Neural progenitor cell (in vitro differentiated cells): ENCODE measurements around the gene KIF18B. TPM values are rescaled to one million over a fixed set of nuclear protein-coding genes. Genes with fewer than 3 reads are reported as not detected.

Experiments used
- DNase-seq: peaks from one replicate; pipeline ENCODE4 v3.0.0-alpha.2; 2016; ENCODE audit warnings: low spot score
- H2AFZ ChIP-seq: fragments of 200-600 bp; sonication (generic); replicated peaks from 2 replicates; pipeline ENCODE4 v1.6.1; 2016; ENCODE audit warnings: antibody characterized with exemption
- H3F3A ChIP-seq: fragments of 200-600 bp; sonication (generic); 2 replicates; pipeline ENCODE4 v1.6.1; 2016; ENCODE audit warnings: antibody characterized with exemption, low read depth
- H3K27ac ChIP-seq: fragments of 200-600 bp; sonication (generic); 2 replicates; pipeline ENCODE4 v1.5.1; 2016; ENCODE audit warnings: mild to moderate bottlenecking
- H3K27me3 ChIP-seq: fragments of 200-600 bp; sonication (generic); 2 replicates; pipeline ENCODE4 v1.6.1; 2016; ENCODE audit warnings: mild to moderate bottlenecking, moderate library complexity
- H3K36me3 ChIP-seq: fragments of 200-600 bp; sonication (generic); 2 replicates; pipeline ENCODE4 v1.5.1; 2016
- H3K4me1 ChIP-seq: fragments of 200-600 bp; sonication (generic); 2 replicates; pipeline ENCODE4 v1.6.1; 2016; ENCODE audit warnings: mixed run types
- H3K4me2 ChIP-seq: fragments of 200-600 bp; sonication (generic); 2 replicates; pipeline ENCODE4 v1.6.1; 2016
- H3K4me3 ChIP-seq: fragments of 200-600 bp; sonication (generic); 2 replicates; pipeline ENCODE4 v1.5.1; 2016
- H3K79me2 ChIP-seq: fragments of 200-600 bp; sonication (generic); 2 replicates; pipeline ENCODE4 v1.6.1; 2016; ENCODE audit warnings: low read depth
- H3K9ac ChIP-seq: fragments of 200-600 bp; sonication (generic); 2 replicates; pipeline ENCODE4 v1.6.1; 2016
- H3K9me3 ChIP-seq: fragments of 200-600 bp; sonication (generic); 2 replicates; pipeline ENCODE4 v1.5.1; 2016; ENCODE audit warnings: low read depth
- H4K20me1 ChIP-seq: fragments of 200-600 bp; sonication (generic); 2 replicates; pipeline ENCODE4 v1.6.1; 2016; ENCODE audit warnings: low read depth
- H3K27ac Mint-ChIP-seq: 3 replicates; pipeline ENCODE4 v1.8.0; 2021; ENCODE audit warnings: mixed read lengths
- H3K27me3 Mint-ChIP-seq: 2 replicates; pipeline ENCODE4 v1.8.0; 2022; ENCODE audit warnings: low read depth, mild to moderate bottlenecking, inconsistent platforms, moderate library complexity, mixed read lengths; ENCODE audit not compliant: insufficient read depth
- H3K36me3 Mint-ChIP-seq: 3 replicates; pipeline ENCODE4 v1.8.0; 2021; ENCODE audit warnings: mixed read lengths
- H3K4me1 Mint-ChIP-seq: 3 replicates; pipeline ENCODE4 v1.8.0; 2021; ENCODE audit warnings: mixed read lengths
- H3K4me3 Mint-ChIP-seq: 3 replicates; pipeline ENCODE4 v1.8.0; 2021; ENCODE audit warnings: mild to moderate bottlenecking, moderate library complexity, mixed read lengths
- H3K9me3 Mint-ChIP-seq: 3 replicates; pipeline ENCODE4 v1.8.0; 2020; ENCODE audit warnings: mixed read lengths
- CTCF ChIP-seq: fragments of 200-600 bp; sonication (generic); IDR thresholded peaks from 2 replicates; pipeline ENCODE4 v1.5.1; 2017; ENCODE audit warnings: antibody characterized with exemption, mild to moderate bottlenecking
- EZH2 ChIP-seq: fragments of 200-600 bp; sonication (generic); IDR thresholded peaks from 2 replicates; pipeline ENCODE4 v1.6.1; 2017; ENCODE audit warnings: antibody characterized with exemption, mild to moderate bottlenecking, moderate library complexity
- EZH2phosphoT487 ChIP-seq: fragments of 200-600 bp; sonication (generic); IDR thresholded peaks from 2 replicates; pipeline ENCODE4 v1.6.1; 2017; ENCODE audit warnings: antibody characterized with exemption
- total RNA-seq: library from RNA; depleted of rRNA; stranded (reverse); fragments of >200 nt; gene quantifications from 2 replicates; pipeline ENCODE4 v1.2.3, GENCODE V29; 2015; ENCODE audit warnings: low replicate concordance

The KIF18B gene
- total RNA-seq, 1 donor from 2014 or later, result 15.1 TPM

DNA sequence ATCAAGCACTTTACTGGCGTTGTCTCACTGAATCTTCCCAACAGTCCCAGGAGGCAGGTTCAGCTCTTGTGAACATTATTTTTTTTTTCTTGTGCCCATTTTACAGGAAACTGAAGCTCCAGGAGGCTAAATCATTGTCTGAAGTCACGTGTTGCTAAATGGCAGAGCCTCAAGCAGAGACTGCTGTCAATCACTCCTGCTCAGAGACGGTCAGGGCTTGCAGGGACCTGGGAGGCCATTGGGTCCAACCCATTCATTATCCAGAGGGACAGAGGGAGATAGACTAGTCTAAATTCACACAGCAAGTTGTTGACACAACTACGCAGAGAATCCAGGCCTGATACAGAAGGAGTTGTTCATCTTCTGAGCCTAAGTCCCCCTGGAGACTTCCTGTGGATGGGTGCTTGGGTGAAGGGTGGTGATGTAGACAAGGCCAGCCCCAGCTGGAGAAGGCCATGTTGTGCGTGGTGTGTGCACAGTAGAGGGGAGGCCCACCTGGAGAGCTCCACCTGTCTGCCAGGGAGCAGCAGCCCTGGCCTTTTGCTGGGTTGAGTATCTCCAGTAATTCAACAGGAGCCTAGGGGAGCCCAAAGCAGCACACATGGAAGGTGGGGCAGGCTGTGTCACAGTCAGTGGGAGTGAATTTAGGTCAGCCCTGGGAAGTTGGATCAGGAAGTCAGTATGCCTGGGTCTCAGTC lies 44.8 kb upstream of the KIF18B start:
- no peak overlapping the region for H3K9ac ChIP-seq
- H3K27ac Mint-ChIP-seq, result no peak overlapping the region

DNA sequence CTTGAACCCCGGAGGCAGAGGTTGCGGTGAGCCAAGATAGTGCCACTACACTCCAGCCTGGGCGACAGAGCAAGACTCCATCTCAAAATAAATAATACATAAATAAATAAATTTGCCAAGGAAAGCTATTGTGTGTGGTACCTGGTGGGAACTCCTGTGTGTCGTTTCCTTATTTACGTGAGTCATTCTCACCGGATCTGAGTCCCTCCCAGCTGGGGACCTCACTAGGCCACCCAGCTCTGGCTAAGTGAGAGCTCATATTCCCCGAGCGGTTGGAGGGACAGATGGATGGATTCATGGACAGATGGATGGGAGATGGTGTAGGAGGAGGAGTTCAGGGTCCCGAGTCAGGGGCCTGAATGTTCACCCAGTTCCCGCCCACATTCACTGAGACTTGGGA lies 43.4 kb upstream of the KIF18B start:
- Histone ChIP-seq H3K36me3 (no peaks in the 10 kb centered on the region), H3K27me3 (no peaks in the 10 kb centered on the region), H3F3A (peaks cover 15% of the 10 kb centered on the region), H3K4me1 (peaks cover 22% of the 10 kb centered on the region), H3K9ac (no peak overlapping the region), H3K9me3 (no peaks in the 10 kb centered on the region), H3K27ac (no peak overlapping the region), H2AFZ (no peak overlapping the region), H4K20me1 (no peaks in the 10 kb centered on the region), H3K4me3 (no peak overlapping the region), H3K4me2 (no peak overlapping the region), H3K79me2 (no peaks in the 10 kb centered on the region)
- no peak for TF ChIP-seq EZH2
- no peak for TF ChIP-seq EZH2phosphoT487
- TF ChIP-seq CTCF, result no peak
- H3K27me3 Mint-ChIP-seq, result peaks cover 13% of the 10 kb centered on the region
- no peaks in the 10 kb centered on the region for H3K9me3 Mint-ChIP-seq
- no peak overlapping the region for H3K27ac Mint-ChIP-seq
- peaks cover 15% of the 10 kb centered on the region for H3K4me1 Mint-ChIP-seq
- H3K4me3 Mint-ChIP-seq, result no peak overlapping the region
- no peaks in the 10 kb centered on the region for H3K36me3 Mint-ChIP-seq
- DNase-seq, result no peak

More for the DNA sequence above, 44.8 kb upstream of the KIF18B start:
- Histone ChIP-seq H4K20me1 (no peaks in the 10 kb centered on the region), H3K4me3 (no peak overlapping the region), H2AFZ (no peak overlapping the region), H3F3A (peaks cover 12% of the 10 kb centered on the region), H3K27ac (no peak overlapping the region), H3K27me3 (peaks cover 5% of the 10 kb centered on the region), H3K4me2 (no peak overlapping the region), H3K36me3 (no peaks in the 10 kb centered on the region), H3K4me1 (peaks cover 17% of the 10 kb centered on the region), H3K9me3 (no peaks in the 10 kb centered on the region), H3K79me2 (no peaks in the 10 kb centered on the region)
- no peak for DNase-seq
- Mint-ChIP-seq H3K9me3 (no peaks in the 10 kb centered on the region), H3K36me3 (no peaks in the 10 kb centered on the region), H3K4me3 (no peak overlapping the region), H3K4me1 (peaks cover 11% of the 10 kb centered on the region), H3K27me3 (peaks cover 12% of the 10 kb centered on the region)
- no peak for TF ChIP-seq EZH2
- TF ChIP-seq EZH2phosphoT487, result no peak
- TF ChIP-seq CTCF, result no peak

DNA sequence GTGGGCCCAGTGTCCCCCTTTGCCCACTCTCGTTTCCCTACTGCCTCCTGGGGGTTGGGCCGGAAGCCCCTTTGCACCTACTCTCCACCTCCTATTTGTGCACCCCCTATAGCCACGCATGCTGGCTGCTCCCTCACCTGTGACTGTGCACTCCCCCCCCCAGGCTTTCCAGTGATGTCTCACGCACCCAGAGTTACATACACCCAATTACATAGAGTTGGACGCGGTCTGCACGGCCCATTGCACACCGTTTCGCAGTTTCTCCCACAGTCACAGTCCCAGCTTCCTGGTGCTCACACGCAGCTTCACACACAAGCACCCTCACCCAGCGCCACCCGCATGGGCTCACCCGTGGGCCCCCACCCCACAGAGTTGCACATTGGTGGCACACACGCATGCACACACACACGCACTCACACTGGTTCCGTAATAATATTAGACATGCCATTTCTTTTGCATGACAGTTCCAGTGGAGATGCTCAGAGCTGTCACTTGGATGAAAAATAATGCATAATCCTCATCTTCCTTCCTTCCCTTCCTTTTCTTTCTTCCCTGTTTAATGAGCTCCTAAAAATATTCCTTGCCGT lies 42.1 kb upstream of the KIF18B start:
- peaks cover 15% of the 10 kb centered on the region for H3K4me1 Mint-ChIP-seq
- peaks cover 3% of the 10 kb centered on the region for H3K9me3 Mint-ChIP-seq

More for the DNA sequence above, 42.1 kb upstream of the KIF18B start:
- Histone ChIP-seq H3K9ac (no peak overlapping the region), H4K20me1 (no peaks in the 10 kb centered on the region), H3K36me3 (no peaks in the 10 kb centered on the region), H3K4me3 (no peak overlapping the region), H3K79me2 (no peaks in the 10 kb centered on the region), H3K27ac (no peak overlapping the region), H3K4me1 (peaks cover 22% of the 10 kb centered on the region), H2AFZ (no peak overlapping the region), H3K4me2 (no peak overlapping the region), H3F3A (peaks cover 15% of the 10 kb centered on the region), H3K27me3 (peaks cover 4% of the 10 kb centered on the region), H3K9me3 (no peaks in the 10 kb centered on the region)
- no peaks in the 10 kb centered on the region for H3K36me3 Mint-ChIP-seq
- H3K4me3 Mint-ChIP-seq, result no peak overlapping the region
- TF ChIP-seq CTCF (no peak), EZH2phosphoT487 (no peak), EZH2 (no peak)
- peak overlapping the region; percentile 73 for H3K27ac Mint-ChIP-seq
- DNase-seq, result no peak
- peaks cover 15% of the 10 kb centered on the region for H3K27me3 Mint-ChIP-seq
